Esophagus squamous epithelium (tissue), 5 donors: Measurements from ENCODE around the gene NPAP1. TPM values are rescaled to one million over a fixed set of nuclear protein-coding genes. Genes with fewer than 3 reads are reported as not detected.

Experiments
- DNase-seq: peaks from one replicate; lab custom pipeline; 2025; lab: John Stamatoyannopoulos, UW
- H3K27ac ChIP-seq, 4 donors: fragments of 200-600 bp; sonication (generic); one replicate each; pipeline ENCODE4 v1.5.1; 2016 to 2019; ENCODE audit warnings: mild to moderate bottlenecking in 1 of 4
- H3K27me3 ChIP-seq, 4 donors: fragments of 200-600 bp; sonication (generic); 1 replicate in 3 of 4; 2 replicates in 1 of 4; pipeline versions ENCODE4 v1.5.1 to v1.6.0; 2017 to 2021; ENCODE audit warnings: antibody characterized with exemption in 1 of 4
- H3K36me3 ChIP-seq, 3 donors: fragments of 200-600 bp; sonication (generic); one replicate each; pipeline ENCODE4 v1.5.1; 2016 to 2019
- H3K4me1 ChIP-seq, 3 donors: fragments of 200-600 bp; sonication (generic); one replicate each; pipeline ENCODE4 v1.5.1; 2017 to 2019
- H3K4me3 ChIP-seq, 4 donors: fragments of 200-600 bp; sonication (generic); 1 replicate in 3 of 4; 2 replicates in 1 of 4; pipeline ENCODE4 v1.5.1; 2016 to 2019; ENCODE audit warnings: mild to moderate bottlenecking in 2 of 4, moderate library complexity in 1 of 4
- H3K9me3 ChIP-seq, 3 donors: fragments of 200-600 bp; sonication (generic); one replicate each; pipeline ENCODE4 v1.5.1; 2016 to 2019
- CTCF ChIP-seq, 6 experiments: fragments of 450-650 bp in 4 of 6; fragments of 200-600 bp in 2 of 6; sonication (generic) in 2 of 6; IDR thresholded peaks; one replicate each; pipeline ENCODE4 v1.5.1; 2016 to 2019; ENCODE audit warnings: antibody characterized with exemption in 6 of 6, mild to moderate bottlenecking in 4 of 6, moderate library complexity in 4 of 6
- POLR2A ChIP-seq, 4 donors: fragments of 450-650 bp; IDR thresholded peaks; one replicate each; pipeline ENCODE4 v1.6.1; 2017; ENCODE audit warnings: antibody characterized with exemption in 4 of 4, mild to moderate bottlenecking in 4 of 4, moderate library complexity in 3 of 4
- WGBS, 2 donors: methylation state at CpG; one replicate each; pipeline ENCODE4 v1.1.5; 2018; 5-methylcytosine and 5-hydroxymethylcytosine counted together
- intact Hi-C: fragments of 100-400 bp; cut with DNase I; formaldehyde crosslinking; loops from one replicate; pipeline ENCODE4 v1.15.0; 2022
- total RNA-seq, 4 donors: library from RNA; depleted of rRNA; stranded (reverse); fragments of >200 nt; gene quantifications; one replicate each; pipeline ENCODE4 v1.1.0, GENCODE V29; 2016
- donor health status: DM: yes; HTN: yes; CAD: no.

The NPAP1 gene
- total RNA-seq, 4 donors from 2014 or later: not detected

- intact Hi-C loops: no loop called here
- Histone ChIP-seq H3K9me3 (peaks cover 0 to 8% (median 0%) of the 10 kb centered on the region in 3 donors), H3K4me3 (no peak overlapping the region), H3K27me3 (no peaks in the 10 kb centered on the region), H3K27ac (no peak overlapping the region), H3K36me3 (no peaks in the 10 kb centered on the region), H3K4me1 (no peaks in the 10 kb centered on the region)
- 56 to 71% methylated on average over 2 of the region's 2 CpGs for WGBS, 2 donors
- no peak for DNase-seq
- no peak for TF ChIP-seq POLR2A (IDR thresholded peaks at IDR 0.05)
- no peak for TF ChIP-seq CTCF (IDR thresholded peaks at IDR 0.05)
Observed at GRCh38 chr15:24729760-24730159, 54.2 kb downstream of the NPAP1 start.
